Hematopoietic multipotent progenitor cell treated with erythropoietin and hydrocortisone succinate and interleukin-3 and kit ligand, for 4 days (in vitro differentiated cells): ENCODE data around the gene EIF5AL1.

ENCODE experiments used
- DNase-seq: peaks from one replicate; pipeline ENCODE4 v3.0.0-alpha.2; 2015

Gene EIF5AL1

GRCh38 chr10:79561257-79561656 lies 48.9 kb downstream of the EIF5AL1 start:
- no peak for DNase-seq

- DNase-seq, result peak; percentile 83
Measured at GRCh38 chr10:79562135-79562756, 49.9 kb downstream of the EIF5AL1 start.

GRCh38 chr10:79563426-79563825 lies 51.1 kb downstream of the EIF5AL1 start:
- no peak for DNase-seq
